CD4-positive, CD25-positive, alpha-beta regulatory T cell (primary cell): ENCODE results near the gene MYO1A. TPM values are rescaled to one million over a fixed set of nuclear protein-coding genes. Genes with fewer than 3 reads are reported as not detected.
"Not testable (repeated sequence)": the region's sequence is repeated elsewhere in the genome, so short reads cannot be mapped to it uniquely, and the experiment has no call there.

Experiments
- ATAC-seq, 2 donors: fragments of 150-1000 bp; cut with Tn5 transposase; one replicate each; pipeline ENCODE4 v1.10.0; 2021; ENCODE audit warnings: low read depth in 2 of 2, moderate number of reproducible peaks in 2 of 2, moderate library complexity in 1 of 2
- DNase-seq, 3 donors: peaks; one replicate each; pipeline versions ENCODE4 v3.0.0 to v3.0.0-alpha.2; 2012 to 2022; ENCODE audit warnings: mixed read lengths in 1 of 3
- H3K27ac ChIP-seq: one replicate; pipeline ENCODE4 v1.7.0; 2013; ENCODE audit warnings: mild to moderate bottlenecking, low read length; ENCODE audit not compliant: insufficient read depth, poor library complexity, severe bottlenecking
- H3K27me3 ChIP-seq: one replicate; pipeline ENCODE4 v1.7.0; 2013; ENCODE audit warnings: low read length; ENCODE audit not compliant: control insufficient read depth, insufficient read depth
- H3K36me3 ChIP-seq: one replicate; pipeline ENCODE4 v1.7.0; 2013; ENCODE audit warnings: mild to moderate bottlenecking, low read length, moderate library complexity; ENCODE audit not compliant: control insufficient read depth, insufficient read depth
- H3K4me1 ChIP-seq: 2 replicates; pipeline ENCODE4 v1.7.0; 2013; ENCODE audit warnings: mild to moderate bottlenecking, low read length; ENCODE audit not compliant: insufficient read depth, control insufficient read depth, poor library complexity, severe bottlenecking
- H3K4me3 ChIP-seq: one replicate; pipeline ENCODE4 v1.7.0; 2013; ENCODE audit warnings: low read depth, mild to moderate bottlenecking, low read length, moderate library complexity
- H3K9me3 ChIP-seq, 2 experiments: 1 replicate in 1 of 2; 2 replicates in 1 of 2; pipeline ENCODE4 v1.7.0; 2013; ENCODE audit warnings: low read length in 2 of 2, mild to moderate bottlenecking in 1 of 2, moderate library complexity in 1 of 2; ENCODE audit not compliant: control insufficient read depth in 2 of 2
- H3K27ac Mint-ChIP-seq, 3 donors: one replicate each; pipeline ENCODE4 v1.8.0; 2020 to 2022; ENCODE audit warnings: mild to moderate bottlenecking in 3 of 3, mixed read lengths in 3 of 3, moderate library complexity in 2 of 3
- H3K27me3 Mint-ChIP-seq: one replicate; pipeline ENCODE4 v1.8.0; 2022; ENCODE audit warnings: mild to moderate bottlenecking, mixed read lengths
- H3K36me3 Mint-ChIP-seq: one replicate; pipeline ENCODE4 v1.8.0; 2020; ENCODE audit warnings: mixed read lengths
- H3K4me1 Mint-ChIP-seq, 4 donors: one replicate each; pipeline ENCODE4 v1.8.0; 2020 to 2022; ENCODE audit warnings: mixed read lengths in 4 of 4, mild to moderate bottlenecking in 1 of 4
- H3K4me3 Mint-ChIP-seq, 4 donors: one replicate each; pipeline ENCODE4 v1.8.0; 2020 to 2022; ENCODE audit warnings: mild to moderate bottlenecking in 4 of 4, mixed read lengths in 4 of 4, moderate library complexity in 3 of 4
- H3K9me3 Mint-ChIP-seq, 7 donors: one replicate each; pipeline ENCODE4 v1.8.0; 2020 to 2022; ENCODE audit warnings: mixed read lengths in 7 of 7, mild to moderate bottlenecking in 3 of 7, moderate library complexity in 2 of 7
- polyA plus RNA-seq, 4 donors: library from polyadenylated mRNA; unstranded; fragments of 300-500 nt; fragmentation: Illumina TruSeq; gene quantifications; one replicate each; pipeline ENCODE4 v1.2.3, GENCODE V29; 2021
- total RNA-seq: library from RNA; stranded (reverse); gene quantifications from one replicate; pipeline ENCODE4 v1.2.3, GENCODE V29; 2022

Gene MYO1A
- total and polyA plus RNA-seq, 5 donors from 2014 or later: 0.32 to 0.38 TPM; not detected in 3

GRCh38 chr12:56985714-56986113 lies 64.2 kb downstream of the MYO1A start:
- H3K27ac Mint-ChIP-seq: peak overlapping the region in 2 of 3 donors; percentile 21 to 42
- not testable (repeated sequence) for H3K36me3 Mint-ChIP-seq, H3K4me1 Mint-ChIP-seq, H3K27me3 ChIP-seq, H3K27me3 Mint-ChIP-seq, H3K4me3 Mint-ChIP-seq, H3K4me3 ChIP-seq, H3K9me3 Mint-ChIP-seq, DNase-seq, H3K36me3 ChIP-seq, H3K9me3 ChIP-seq, H3K4me1 ChIP-seq, H3K27ac ChIP-seq
- ATAC-seq: peak in 1 of 2 donors; percentile 45

DNA sequence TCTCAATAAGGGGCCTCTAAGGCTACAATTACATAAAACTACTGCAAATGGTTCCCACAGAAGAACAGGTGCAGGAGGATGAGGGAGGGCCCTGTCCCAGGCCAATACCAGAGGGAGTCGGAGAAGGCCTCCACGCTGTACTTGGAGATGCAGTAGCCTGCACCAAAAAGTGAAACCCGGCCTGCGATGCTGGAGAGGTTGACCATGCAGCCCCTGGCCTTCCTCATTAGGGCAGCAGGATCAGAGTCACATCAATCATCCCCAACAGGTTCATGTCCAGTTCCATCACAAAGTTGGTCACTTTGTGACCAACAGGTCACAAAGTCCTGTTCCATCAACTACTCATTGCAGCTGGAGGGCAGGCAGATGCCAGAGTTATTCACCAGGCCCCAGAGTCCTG lies 66.5 kb downstream of the MYO1A start:
- H3K27me3 ChIP-seq: peaks cover under 1% of the 10 kb centered on the region
- H3K4me3 Mint-ChIP-seq: no peak overlapping the region
- no peaks in the 10 kb centered on the region for H3K27me3 Mint-ChIP-seq
- H3K9me3 Mint-ChIP-seq: peaks cover 0 to 1% (median 0%) of the 10 kb centered on the region in 7 donors
- no peak for ATAC-seq
- no peak for DNase-seq
- peaks cover 0 to 9% (median 4%) of the 10 kb centered on the region in 4 donors for H3K4me1 Mint-ChIP-seq
- no peak overlapping the region for H3K27ac Mint-ChIP-seq
- H3K36me3 ChIP-seq: no peaks in the 10 kb centered on the region
- no peak overlapping the region for H3K4me3 ChIP-seq
- no peaks in the 10 kb centered on the region for H3K9me3 ChIP-seq
- no peaks in the 10 kb centered on the region for H3K4me1 ChIP-seq
- H3K27ac ChIP-seq: no peak overlapping the region
- peaks cover 3% of the 10 kb centered on the region for H3K36me3 Mint-ChIP-seq

- not testable (repeated sequence) for H3K27me3 ChIP-seq, H3K4me1 ChIP-seq, H3K27ac Mint-ChIP-seq, H3K9me3 ChIP-seq, ATAC-seq, H3K27ac ChIP-seq, H3K4me3 Mint-ChIP-seq, H3K4me3 ChIP-seq, H3K27me3 Mint-ChIP-seq, H3K9me3 Mint-ChIP-seq, H3K36me3 ChIP-seq, H3K36me3 Mint-ChIP-seq, H3K4me1 Mint-ChIP-seq, DNase-seq
These were observed 67.2 kb downstream of the MYO1A start for GRCh38 chr12:56982578-56983236.

DNA sequence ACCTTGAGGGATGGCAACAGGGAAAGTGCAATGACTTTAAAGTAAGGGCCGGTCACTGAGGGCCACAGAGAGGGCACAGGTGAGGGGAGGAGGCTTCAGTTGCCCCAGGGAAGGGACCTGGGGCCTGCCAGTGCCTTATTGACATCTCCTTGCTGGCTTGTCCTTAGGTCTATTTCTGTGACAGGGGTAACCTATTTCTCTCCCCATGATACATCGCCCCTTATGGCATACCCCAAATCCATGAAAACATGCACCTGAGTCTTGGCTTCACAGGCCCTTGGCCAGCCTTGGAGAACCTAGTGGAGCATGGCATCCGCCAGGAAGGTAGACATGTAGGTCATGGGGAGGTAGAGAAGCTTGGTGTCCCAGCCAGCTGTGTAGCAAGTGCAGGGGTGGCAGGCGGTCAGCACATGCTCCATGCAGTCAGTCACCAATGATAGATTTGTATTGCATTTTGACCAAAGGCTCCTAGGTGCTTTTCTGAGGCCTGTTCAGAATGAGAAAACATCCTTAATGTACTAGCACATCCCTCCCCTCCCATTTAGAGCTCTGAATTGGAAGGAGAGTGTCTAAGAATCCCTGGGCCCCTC lies 68.9 kb downstream of the MYO1A start:
- Mint-ChIP-seq H3K4me3 (no peak overlapping the region), H3K4me1 (no peaks in the 10 kb centered on the region), H3K9me3 (no peaks in the 10 kb centered on the region), H3K27ac (no peak overlapping the region), H3K36me3 (no peaks in the 10 kb centered on the region), H3K27me3 (peaks cover 8% of the 10 kb centered on the region)
- DNase-seq (no peak), ATAC-seq (no peak)
- no peaks in the 10 kb centered on the region for H3K36me3 ChIP-seq
- no peak overlapping the region for H3K4me3 ChIP-seq
- H3K9me3 ChIP-seq: no peaks in the 10 kb centered on the region
- H3K4me1 ChIP-seq: no peaks in the 10 kb centered on the region
- H3K27ac ChIP-seq: no peak overlapping the region
- H3K27me3 ChIP-seq: no peaks in the 10 kb centered on the region

DNA sequence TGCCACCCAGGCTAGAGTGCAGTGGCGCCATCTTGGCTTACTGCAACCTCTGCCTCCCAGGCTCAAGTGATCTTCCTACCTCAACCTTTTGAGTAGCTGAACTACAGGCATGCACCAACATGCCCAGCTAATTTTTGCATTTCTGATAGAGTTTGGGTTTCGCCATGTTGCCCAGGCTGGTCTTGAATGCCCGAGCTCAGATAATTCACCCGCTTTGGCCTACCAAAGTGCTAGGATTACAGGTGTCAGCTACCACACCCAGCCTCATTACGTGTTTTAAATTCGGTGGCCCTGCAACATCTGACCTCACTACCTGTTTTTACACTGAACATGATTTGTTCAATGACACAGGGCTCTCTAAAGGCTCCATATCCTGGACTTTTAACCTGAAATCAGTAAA lies 69.7 kb downstream of the MYO1A start:
- peaks cover 11% of the 10 kb centered on the region for H3K27me3 Mint-ChIP-seq
- H3K9me3 Mint-ChIP-seq: peaks cover 0 to 1% (median 0%) of the 10 kb centered on the region in 7 donors
- H3K4me1 ChIP-seq: no peaks in the 10 kb centered on the region
- H3K4me3 Mint-ChIP-seq: no peak overlapping the region
- H3K36me3 ChIP-seq: no peaks in the 10 kb centered on the region
- H3K27ac ChIP-seq: no peak overlapping the region
- H3K4me3 ChIP-seq: no peak overlapping the region
- no peaks in the 10 kb centered on the region for H3K4me1 Mint-ChIP-seq
- ATAC-seq: no peak
- no peaks in the 10 kb centered on the region for H3K27me3 ChIP-seq
- DNase-seq: no peak
- no peaks in the 10 kb centered on the region for H3K36me3 Mint-ChIP-seq
- H3K9me3 ChIP-seq: no peaks in the 10 kb centered on the region
- H3K27ac Mint-ChIP-seq: peak overlapping the region in 2 of 3 donors; percentile 2 to 44

GRCh38 chr12:56979628-56980027 lies 70.3 kb downstream of the MYO1A start:
- no peak overlapping the region for H3K27ac Mint-ChIP-seq
- no peaks in the 10 kb centered on the region for H3K4me1 Mint-ChIP-seq
- no peaks in the 10 kb centered on the region for H3K36me3 Mint-ChIP-seq
- no peaks in the 10 kb centered on the region for H3K9me3 ChIP-seq
- ATAC-seq (no peak), DNase-seq (no peak)
- no peak overlapping the region for H3K4me3 Mint-ChIP-seq
- H3K27ac ChIP-seq: no peak overlapping the region
- H3K4me1 ChIP-seq: no peaks in the 10 kb centered on the region
- no peaks in the 10 kb centered on the region for H3K27me3 ChIP-seq
- H3K27me3 Mint-ChIP-seq: peaks cover 11% of the 10 kb centered on the region
- H3K36me3 ChIP-seq: no peaks in the 10 kb centered on the region
- H3K4me3 ChIP-seq: no peak overlapping the region
- peaks cover 0 to 2% (median 0%) of the 10 kb centered on the region in 7 donors for H3K9me3 Mint-ChIP-seq

Other genes starting within 250 kb of the MYO1A start
- gene SDR9C7, start 115.7 kb downstream of the MYO1A start, total RNA-seq: not detected
- gene SDR9C7, start 115.7 kb downstream of the MYO1A start, polyA plus RNA-seq: not detected
- gene RDH16, start 92.5 kb downstream of the MYO1A start, total RNA-seq: 0.79 TPM
- gene RDH16, start 92.5 kb downstream of the MYO1A start, polyA plus RNA-seq: under 1 TPM in 3 of 4 donors, not detected in 1; 0.10 to 0.56 (median 0.55) TPM
- gene ZBTB39, start 43.6 kb downstream of the MYO1A start, total RNA-seq: 8.6 TPM
- gene ZBTB39, start 43.6 kb downstream of the MYO1A start, polyA plus RNA-seq: 1 to 10 TPM; 1.5 to 1.8 (median 1.7) TPM
- not detected for gene TAC3, start 33.6 kb downstream of the MYO1A start, total RNA-seq
- not detected for gene TAC3, start 33.6 kb downstream of the MYO1A start, polyA plus RNA-seq
- 14.7 TPM for gene NEMP1, start 28.7 kb upstream of the MYO1A start, total RNA-seq
- 1 to 10 TPM; 3.1 to 7.1 (median 4.7) TPM for gene NEMP1, start 28.7 kb upstream of the MYO1A start, polyA plus RNA-seq
- gene NAB2, start 39.0 kb upstream of the MYO1A start, total RNA-seq: 7.5 TPM
- 1 to 10 TPM in 2 of 4 donors, under 1 TPM in 2; 0.31 to 1.2 (median 0.90) TPM for gene NAB2, start 39.0 kb upstream of the MYO1A start, polyA plus RNA-seq
- gene STAT6, start 61.2 kb upstream of the MYO1A start, total RNA-seq: 215 TPM
- gene STAT6, start 61.2 kb upstream of the MYO1A start, polyA plus RNA-seq: 10 to 100 TPM; 69.2 to 81.6 (median 76.4) TPM
- gene LRP1, start 78.4 kb upstream of the MYO1A start, total RNA-seq: 3.9 TPM
- gene LRP1, start 78.4 kb upstream of the MYO1A start, polyA plus RNA-seq: under 1 TPM in 3 of 4 donors, not detected in 1; 0.13 to 0.24 (median 0.18) TPM
- gene LRP1-AS, start 97.5 kb upstream of the MYO1A start, total RNA-seq: not detected
- not detected for gene LRP1-AS, start 97.5 kb upstream of the MYO1A start, polyA plus RNA-seq
- 0.49 TPM for gene NXPH4, start 166.7 kb upstream of the MYO1A start, total RNA-seq
- under 1 TPM in 3 of 4 donors, not detected in 1; 0.09 to 0.46 (median 0.11) TPM for gene NXPH4, start 166.7 kb upstream of the MYO1A start, polyA plus RNA-seq
- 108 TPM for gene SHMT2, start 179.6 kb upstream of the MYO1A start, total RNA-seq
- gene SHMT2, start 179.6 kb upstream of the MYO1A start, polyA plus RNA-seq: 100 to 1,000 TPM; 214 to 300 (median 228) TPM
- gene STAC3, start 201.1 kb upstream of the MYO1A start, total RNA-seq: 2.6 TPM
- gene STAC3, start 201.1 kb upstream of the MYO1A start, polyA plus RNA-seq: under 1 TPM in 3 of 4 donors, not detected in 1; 0.10 to 0.52 (median 0.18) TPM